ENCODE measurements around the gene EBI3. TPM values are rescaled to one million over a fixed set of nuclear protein-coding genes. Genes with fewer than 3 reads are reported as not detected.
A peak's percentile ranks its signal among the peaks of the same experiment; 100 is the strongest.
"Not testable (repeated sequence)": the region's sequence is repeated elsewhere in the genome, so short reads cannot be mapped to it uniquely, and the experiment has no call there.

The EBI3 gene
- polyA plus RNA-seq, 4 donors, result 0.47 to 0.73 (median 0.61) TPM; not detected in 1

GRCh38 chr19:4233282-4233853, 4.0 kb downstream of the EBI3 start:
- DNase-seq (ENCODE audit: low read depth in 4 of 4, low spot score in 3 of 4), result no peak

- no peak for DNase-seq (ENCODE audit: low read depth in 4 of 4, low spot score in 3 of 4)
Measured at GRCh38 chr19:4234142-4234861, 5.0 kb downstream of the EBI3 start.

DNA sequence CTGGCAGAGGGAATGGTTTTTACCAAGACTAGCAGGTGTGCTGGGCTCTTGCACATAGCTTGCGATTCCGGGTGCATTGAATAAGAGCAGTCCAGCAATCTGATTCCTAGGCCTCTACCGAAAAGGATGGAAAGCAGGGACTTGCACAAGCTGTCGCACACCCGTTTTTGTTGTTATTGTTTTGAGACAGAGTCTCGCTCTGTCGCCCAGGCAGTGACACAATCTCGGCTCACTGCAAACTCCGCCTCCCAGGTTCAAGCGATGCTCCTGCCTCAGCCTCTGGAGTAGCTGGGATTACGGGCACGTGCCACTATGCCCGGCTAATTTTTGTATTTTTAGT, 5.5 kb downstream of the EBI3 start:
- no peak for DNase-seq (ENCODE audit: low read depth in 4 of 4, low spot score in 3 of 4)

- DNase-seq (ENCODE audit: low read depth in 4 of 4, low spot score in 3 of 4), result not testable (repeated sequence)
Measured at GRCh38 chr19:4237510-4237909, 8.2 kb downstream of the EBI3 start.

GRCh38 chr19:4238831-4239230, 9.5 kb downstream of the EBI3 start:
- no peak for DNase-seq (ENCODE audit: low read depth in 4 of 4, low spot score in 3 of 4)

DNA sequence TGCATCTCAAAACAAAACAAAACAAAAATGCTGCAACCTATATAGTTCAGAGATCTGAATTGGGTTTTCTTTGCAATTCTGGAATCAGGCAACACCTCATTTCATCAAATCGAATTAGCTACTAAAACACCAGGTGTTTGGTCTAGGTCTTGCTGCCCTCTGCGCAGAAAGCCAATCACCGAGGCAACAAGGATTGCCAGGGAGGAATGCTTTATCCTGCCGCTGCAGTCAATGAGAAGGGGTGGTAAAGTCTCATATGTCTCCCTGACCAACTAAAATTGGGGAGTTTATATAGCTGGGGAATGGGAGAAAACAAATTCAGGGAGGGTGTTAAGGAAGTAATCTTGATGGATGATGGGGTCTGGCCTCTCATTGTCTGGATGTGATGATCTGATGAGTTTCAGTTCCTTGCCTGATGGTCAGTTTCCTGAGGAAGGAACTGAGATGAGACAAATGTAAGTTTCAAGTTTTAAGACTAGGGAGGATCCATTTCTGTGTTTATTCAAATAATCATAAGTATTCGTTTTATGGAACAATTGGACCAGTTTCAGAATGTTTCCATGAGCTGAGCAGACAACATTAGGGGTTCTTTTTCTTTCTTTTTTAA, 12.6 kb downstream of the EBI3 start:
- no peak for DNase-seq (ENCODE audit: low read depth in 4 of 4, low spot score in 3 of 4)

GRCh38 chr19:4245938-4246337, 16.6 kb downstream of the EBI3 start:
- not testable (repeated sequence) for DNase-seq (ENCODE audit: low read depth in 4 of 4, low spot score in 3 of 4)

GRCh38 chr19:4246767-4247593, 17.7 kb downstream of the EBI3 start, which contains the start of gene YJU2:
TSS of gene YJU2 (plus strand) at chr19:4247080. CDS start at chr19:4247147, 67 bp downstream.
- DNase-seq (ENCODE audit: low read depth in 4 of 4, low spot score in 3 of 4), result peak; percentile 98 to 99 (median 99)

DNA sequence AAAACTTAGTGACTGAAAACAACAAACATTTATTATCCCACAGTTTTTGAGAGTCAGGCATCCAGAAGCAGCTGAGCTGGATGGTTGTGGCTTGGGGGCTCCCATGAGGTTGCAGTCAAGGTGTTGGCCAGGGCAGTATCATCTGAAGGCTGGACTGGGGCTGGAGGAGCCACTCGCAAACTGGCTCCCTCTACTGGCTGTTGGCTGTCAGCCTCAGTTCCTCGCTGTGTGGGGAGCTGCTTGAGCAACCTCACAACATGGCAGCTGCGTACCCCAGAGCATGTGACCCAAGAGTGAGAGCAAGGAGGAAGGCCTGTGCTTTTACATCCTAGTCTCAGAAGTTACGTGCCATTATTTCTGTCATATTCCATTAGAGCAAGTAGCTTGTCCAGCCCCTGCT, 27.2 kb downstream of the EBI3 start:
- DNase-seq (ENCODE audit: low read depth in 4 of 4, low spot score in 3 of 4), result no peak

DNA sequence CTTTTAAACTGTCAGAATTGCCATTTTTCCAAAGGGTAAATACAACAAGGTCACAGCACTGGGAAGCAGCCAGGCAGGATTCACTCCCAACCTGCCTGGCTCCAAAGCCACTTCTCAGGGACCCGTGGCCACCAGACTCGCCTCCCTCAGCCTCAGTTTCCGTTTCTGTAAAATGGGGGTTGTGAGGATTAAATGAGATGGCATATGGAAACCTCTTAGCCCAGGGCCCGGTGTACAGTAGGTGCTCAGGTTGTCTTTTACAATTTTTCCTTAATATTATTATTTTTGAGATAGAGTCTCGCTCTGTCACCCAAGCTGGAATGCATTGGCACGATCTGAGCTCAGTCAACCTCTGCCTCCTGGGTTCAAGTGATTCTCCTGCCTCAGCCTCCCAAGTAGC, 27.7 kb downstream of the EBI3 start:
- DNase-seq (ENCODE audit: low read depth in 4 of 4, low spot score in 3 of 4), result no peak

GRCh38 chr19:4258181-4258580, 28.9 kb downstream of the EBI3 start:
- no peak for DNase-seq (ENCODE audit: low read depth in 4 of 4, low spot score in 3 of 4)

- no peak for DNase-seq (ENCODE audit: low read depth in 4 of 4, low spot score in 3 of 4)
Measured at GRCh38 chr19:4260613-4261191, 31.4 kb downstream of the EBI3 start.

- no peak for DNase-seq (ENCODE audit: low read depth in 4 of 4, low spot score in 3 of 4)
Measured at GRCh38 chr19:4264812-4265211, 35.5 kb downstream of the EBI3 start.

- no peak for DNase-seq (ENCODE audit: low read depth in 4 of 4, low spot score in 3 of 4)
Measured at GRCh38 chr19:4266253-4267000, 37.1 kb downstream of the EBI3 start.

GRCh38 chr19:4267101-4267900, 38.0 kb downstream of the EBI3 start:
- no peak for DNase-seq (ENCODE audit: low read depth in 4 of 4, low spot score in 3 of 4)

- DNase-seq (ENCODE audit: low read depth in 4 of 4, low spot score in 3 of 4), result no peak
Measured at GRCh38 chr19:4267901-4268815, 38.8 kb downstream of the EBI3 start.

- DNase-seq (ENCODE audit: low read depth in 4 of 4, low spot score in 3 of 4), result no peak
Measured at GRCh38 chr19:4268816-4269430, 39.6 kb downstream of the EBI3 start.

- DNase-seq (ENCODE audit: low read depth in 4 of 4, low spot score in 3 of 4), result no peak
Measured at GRCh38 chr19:4272894-4273293, 43.6 kb downstream of the EBI3 start.

All from right renal pelvis (tissue), 4 donors.